Mesendoderm (in vitro differentiated cells): ENCODE results near the gene THNSL1.

Experiments used
- DNase-seq: peaks from one replicate; pipeline ENCODE4 v3.0.0; 2013
- H2AK5ac ChIP-seq: 2 replicates; pipeline ENCODE4 v1.6.1; 2013; ENCODE audit warnings: low read length, inconsistent platforms
- H2BK120ac ChIP-seq: 2 replicates; pipeline ENCODE4 v1.6.1; 2013; ENCODE audit warnings: low read depth, mild to moderate bottlenecking, low read length, moderate library complexity, mixed read lengths
- H2BK15ac ChIP-seq: replicated peaks from 2 replicates; pipeline ENCODE4 v1.6.1; 2013; ENCODE audit warnings: low read depth, mild to moderate bottlenecking, moderate library complexity
- H2BK5ac ChIP-seq: 2 replicates; pipeline ENCODE4 v1.6.1; 2013; ENCODE audit warnings: low read length, inconsistent platforms
- H3K18ac ChIP-seq: 2 replicates; pipeline ENCODE4 v1.6.1; 2013; ENCODE audit warnings: mild to moderate bottlenecking, low read length, mixed read lengths
- H3K23ac ChIP-seq: one replicate; pipeline ENCODE4 v1.6.1; 2013; ENCODE audit warnings: low read length
- H3K27ac ChIP-seq: 2 replicates; pipeline ENCODE4 v1.5.1; 2013; ENCODE audit warnings: low read depth, mild to moderate bottlenecking, inconsistent platforms, low read length, moderate library complexity
- H3K27me3 ChIP-seq: 2 replicates; pipeline ENCODE4 v1.6.1; 2013; ENCODE audit warnings: low read length, control low read depth, mild to moderate bottlenecking, inconsistent platforms; ENCODE audit not compliant: insufficient read depth, poor library complexity
- H3K36me3 ChIP-seq: 2 replicates; pipeline ENCODE4 v1.6.1; 2013; ENCODE audit warnings: low read length, inconsistent platforms; ENCODE audit not compliant: control insufficient read depth, insufficient read depth
- H3K4ac ChIP-seq: one replicate; pipeline ENCODE4 v1.6.1; 2013; ENCODE audit warnings: low read depth, mild to moderate bottlenecking, low read length, moderate library complexity
- H3K4me1 ChIP-seq: 2 replicates; pipeline ENCODE4 v1.6.1; 2013; ENCODE audit warnings: low read depth, low read length, inconsistent platforms; ENCODE audit not compliant: control insufficient read depth
- H3K4me2 ChIP-seq: 2 replicates; pipeline ENCODE4 v1.6.1; 2013; ENCODE audit warnings: low read length
- H3K4me3 ChIP-seq: 2 replicates; pipeline ENCODE4 v1.5.1; 2013; ENCODE audit warnings: mild to moderate bottlenecking, low read length
- H3K56ac ChIP-seq: one replicate; pipeline ENCODE4 v1.6.1; 2013; ENCODE audit warnings: low read length
- H3K79me1 ChIP-seq: 2 replicates; pipeline ENCODE4 v1.6.1; 2013; ENCODE audit warnings: low read length, inconsistent platforms
- H3K79me2 ChIP-seq: 2 replicates; pipeline ENCODE4 v1.6.1; 2013; ENCODE audit warnings: mild to moderate bottlenecking, low read length; ENCODE audit not compliant: control insufficient read depth, insufficient read depth
- H3K9ac ChIP-seq: 2 replicates; pipeline ENCODE4 v1.6.1; 2013; ENCODE audit warnings: low read length, inconsistent platforms
- H4K5ac ChIP-seq: one replicate; pipeline ENCODE4 v1.6.1; 2013; ENCODE audit warnings: low read length
- H4K8ac ChIP-seq: one replicate; pipeline ENCODE4 v1.6.1; 2013; ENCODE audit warnings: low read depth, mild to moderate bottlenecking, control low read depth, low read length, moderate library complexity
- WGBS: extraction: QIAGEN DNeasy Blood & Tissue Kit; methylation state at CpG from one replicate; pipeline ENCODE4 v1.1.7; 2013; ENCODE audit warnings: low lambda C conversion rate, missing lambda C conversion rate; ENCODE audit not compliant: insufficient coverage; ENCODE audit errors: extremely low coverage; 5-methylcytosine and 5-hydroxymethylcytosine counted together

THNSL1 gene

GRCh38 chr10:25052012-25052411 lies 35.6 kb downstream of the THNSL1 start:
- no peak overlapping the region for H4K8ac ChIP-seq
- H3K56ac ChIP-seq = no peak overlapping the region
- no peaks in the 10 kb centered on the region for H3K79me2 ChIP-seq
- no peak overlapping the region for H3K23ac ChIP-seq
- H3K4me1 ChIP-seq = no peaks in the 10 kb centered on the region
- H2BK15ac ChIP-seq = no peak overlapping the region
- no peak overlapping the region for H2BK120ac ChIP-seq
- no peak overlapping the region for H3K4ac ChIP-seq
- no peak overlapping the region for H3K4me3 ChIP-seq
- WGBS = no CpG with 5 or more reads among the region's 1 CpG
- H4K5ac ChIP-seq = no peak overlapping the region
- H3K27ac ChIP-seq = no peak overlapping the region
- no peak overlapping the region for H3K9ac ChIP-seq
- H3K79me1 ChIP-seq = no peaks in the 10 kb centered on the region
- H2AK5ac ChIP-seq = no peak overlapping the region
- no peak overlapping the region for H3K18ac ChIP-seq
- no peak overlapping the region for H2BK5ac ChIP-seq
- H3K27me3 ChIP-seq = no peaks in the 10 kb centered on the region
- H3K36me3 ChIP-seq = no peaks in the 10 kb centered on the region
- no peak overlapping the region for H3K4me2 ChIP-seq
- no peak for DNase-seq

- Histone ChIP-seq H3K4me2 (no peak overlapping the region), H4K8ac (no peak overlapping the region), H3K23ac (no peak overlapping the region), H3K4me3 (no peak overlapping the region), H2BK5ac (no peak overlapping the region), H3K27me3 (no peaks in the 10 kb centered on the region), H3K4me1 (no peaks in the 10 kb centered on the region), H2BK120ac (no peak overlapping the region), H2BK15ac (no peak overlapping the region), H3K56ac (no peak overlapping the region), H3K18ac (no peak overlapping the region), H3K79me1 (no peaks in the 10 kb centered on the region), H3K27ac (no peak overlapping the region), H3K79me2 (no peaks in the 10 kb centered on the region), H3K36me3 (no peaks in the 10 kb centered on the region), H3K9ac (no peak overlapping the region), H3K4ac (no peak overlapping the region), H4K5ac (no peak overlapping the region), H2AK5ac (no peak overlapping the region)
- DNase-seq = no peak
- no CpG with 5 or more reads among the region's 3 CpGs for WGBS
Measured at GRCh38 chr10:25056726-25057125, 40.3 kb downstream of the THNSL1 start.

GRCh38 chr10:25057886-25058285 lies 41.5 kb downstream of the THNSL1 start:
- no peak for DNase-seq
- Histone ChIP-seq H3K79me1 (no peaks in the 10 kb centered on the region), H3K79me2 (no peaks in the 10 kb centered on the region), H3K4me1 (no peaks in the 10 kb centered on the region), H4K5ac (no peak overlapping the region), H3K4ac (no peak overlapping the region), H2BK5ac (no peak overlapping the region), H3K4me2 (no peak overlapping the region), H3K4me3 (no peak overlapping the region), H2BK120ac (no peak overlapping the region), H3K9ac (no peak overlapping the region), H3K18ac (no peak overlapping the region), H2BK15ac (no peak overlapping the region), H4K8ac (no peak overlapping the region), H3K23ac (no peak overlapping the region), H3K27me3 (no peaks in the 10 kb centered on the region), H3K36me3 (no peaks in the 10 kb centered on the region), H3K27ac (no peak overlapping the region), H2AK5ac (no peak overlapping the region), H3K56ac (no peak overlapping the region)
- WGBS = no CpG with 5 or more reads among the region's 4 CpGs

GRCh38 chr10:25059990-25060389 lies 43.6 kb downstream of the THNSL1 start:
- no peak overlapping the region for H2BK5ac ChIP-seq
- no peaks in the 10 kb centered on the region for H3K79me2 ChIP-seq
- H2AK5ac ChIP-seq = no peak overlapping the region
- no peak overlapping the region for H3K23ac ChIP-seq
- no peak overlapping the region for H3K4ac ChIP-seq
- H3K56ac ChIP-seq = no peak overlapping the region
- H3K9ac ChIP-seq = no peak overlapping the region
- WGBS = no CpG with 5 or more reads among the region's 7 CpGs
- no peak overlapping the region for H3K18ac ChIP-seq
- no peaks in the 10 kb centered on the region for H3K79me1 ChIP-seq
- no peak overlapping the region for H4K8ac ChIP-seq
- H3K36me3 ChIP-seq = no peaks in the 10 kb centered on the region
- H2BK15ac ChIP-seq = no peak overlapping the region
- DNase-seq = peak; percentile 53
- H3K4me2 ChIP-seq = no peak overlapping the region
- no peak overlapping the region for H4K5ac ChIP-seq
- no peaks in the 10 kb centered on the region for H3K4me1 ChIP-seq
- H3K4me3 ChIP-seq = no peak overlapping the region
- H3K27me3 ChIP-seq = no peaks in the 10 kb centered on the region
- no peak overlapping the region for H2BK120ac ChIP-seq
- H3K27ac ChIP-seq = no peak overlapping the region

GRCh38 chr10:25061125-25061524 lies 44.7 kb downstream of the THNSL1 start:
- Histone ChIP-seq H3K9ac (no peak overlapping the region), H2BK120ac (no peak overlapping the region), H3K79me2 (no peaks in the 10 kb centered on the region), H3K79me1 (no peaks in the 10 kb centered on the region), H3K4me1 (no peaks in the 10 kb centered on the region), H3K4ac (no peak overlapping the region), H2BK15ac (no peak overlapping the region), H2AK5ac (no peak overlapping the region), H3K27ac (no peak overlapping the region), H3K4me2 (no peak overlapping the region), H4K8ac (no peak overlapping the region), H3K18ac (no peak overlapping the region), H3K27me3 (no peaks in the 10 kb centered on the region), H3K56ac (no peak overlapping the region), H3K36me3 (no peaks in the 10 kb centered on the region), H2BK5ac (no peak overlapping the region), H3K4me3 (no peak overlapping the region), H3K23ac (no peak overlapping the region), H4K5ac (no peak overlapping the region)
- WGBS = no CpG with 5 or more reads among the region's 7 CpGs
- DNase-seq = no peak

- Histone ChIP-seq H3K4me2 (no peak overlapping the region), H3K27me3 (no peaks in the 10 kb centered on the region), H4K5ac (no peak overlapping the region), H3K79me1 (no peaks in the 10 kb centered on the region), H3K9ac (no peak overlapping the region), H3K4ac (no peak overlapping the region), H3K23ac (no peak overlapping the region), H2AK5ac (no peak overlapping the region), H3K18ac (no peak overlapping the region), H3K56ac (no peak overlapping the region), H2BK15ac (no peak overlapping the region), H2BK5ac (no peak overlapping the region), H3K36me3 (no peaks in the 10 kb centered on the region), H3K27ac (no peak overlapping the region), H3K4me3 (no peak overlapping the region), H4K8ac (no peak overlapping the region), H3K79me2 (no peaks in the 10 kb centered on the region), H2BK120ac (no peak overlapping the region), H3K4me1 (no peaks in the 10 kb centered on the region)
- no CpG with 5 or more reads among the region's 11 CpGs for WGBS
- DNase-seq = no peak
Measured at GRCh38 chr10:25061711-25062449, 45.5 kb downstream of the THNSL1 start.
